Stimulated activated CD4-positive, alpha-beta T cell treated with anti-CD3 and anti-CD28 coated beads, Interleukin-1b, Interleukin-23, amount 100 ng/mL, for 48 hours (primary cell): ENCODE data around the gene TMEM54.

Experiments used
- DNase-seq: peaks from one replicate; pipeline ENCODE4 v3.0.0-alpha.2; 2020

Gene TMEM54

GRCh38 chr1:32900956-32901822 is at the start of gene TMEM54:
Gene TMEM54, minus strand, starts transcription at chr1:32901389. Its CDS starts 151 bp downstream, at chr1:32901238.
- DNase-seq, result no peak

- DNase-seq, result no peak
Observed at GRCh38 chr1:32949519-32949918, 48.3 kb upstream of the TMEM54 start.

GRCh38 chr1:32948905-32949304 is 47.7 kb upstream of the TMEM54 start:
- no peak for DNase-seq

- DNase-seq, result no peak
Observed at GRCh38 chr1:32948390-32948722, 47.2 kb upstream of the TMEM54 start.

- no peak for DNase-seq
Observed at GRCh38 chr1:32947669-32948389, 46.6 kb upstream of the TMEM54 start.

GRCh38 chr1:32946413-32946812 is 45.2 kb upstream of the TMEM54 start:
- no peak for DNase-seq

- DNase-seq, result no peak
Observed at GRCh38 chr1:32944180-32944579, 43.0 kb upstream of the TMEM54 start.

GRCh38 chr1:32939655-32940371 is 38.6 kb upstream of the TMEM54 start:
- peak; percentile 19 for DNase-seq

- no peak for DNase-seq
Observed at GRCh38 chr1:32937061-32937460, 35.9 kb upstream of the TMEM54 start.

GRCh38 chr1:32934535-32934934 is 33.3 kb upstream of the TMEM54 start:
- DNase-seq, result no peak

- DNase-seq, result no peak
Observed at GRCh38 chr1:32933742-32934322, 32.6 kb upstream of the TMEM54 start.

GRCh38 chr1:32931760-32932159 is 30.6 kb upstream of the TMEM54 start:
- no peak for DNase-seq

GRCh38 chr1:32929366-32929765 is 28.2 kb upstream of the TMEM54 start:
- DNase-seq, result no peak

- DNase-seq, result no peak
Observed at GRCh38 chr1:32928715-32929114, 27.5 kb upstream of the TMEM54 start.

GRCh38 chr1:32928285-32928684 is 27.1 kb upstream of the TMEM54 start:
- DNase-seq, result no peak

- DNase-seq, result no peak
Observed at GRCh38 chr1:32927441-32927840, 26.3 kb upstream of the TMEM54 start.

- no peak for DNase-seq
Observed at GRCh38 chr1:32926562-32926961, 25.4 kb upstream of the TMEM54 start.

GRCh38 chr1:32925403-32926162 is 24.4 kb upstream of the TMEM54 start:
- DNase-seq, result peak; percentile 21

- DNase-seq, result no peak
Observed at GRCh38 chr1:32924881-32925344, 23.7 kb upstream of the TMEM54 start.

- DNase-seq, result no peak
Observed at GRCh38 chr1:32920833-32921232, 19.6 kb upstream of the TMEM54 start.

- DNase-seq, result no peak
Observed at GRCh38 chr1:32919811-32920733, 18.9 kb upstream of the TMEM54 start.
